ENCODE results near the gene TFDP1.

DNA sequence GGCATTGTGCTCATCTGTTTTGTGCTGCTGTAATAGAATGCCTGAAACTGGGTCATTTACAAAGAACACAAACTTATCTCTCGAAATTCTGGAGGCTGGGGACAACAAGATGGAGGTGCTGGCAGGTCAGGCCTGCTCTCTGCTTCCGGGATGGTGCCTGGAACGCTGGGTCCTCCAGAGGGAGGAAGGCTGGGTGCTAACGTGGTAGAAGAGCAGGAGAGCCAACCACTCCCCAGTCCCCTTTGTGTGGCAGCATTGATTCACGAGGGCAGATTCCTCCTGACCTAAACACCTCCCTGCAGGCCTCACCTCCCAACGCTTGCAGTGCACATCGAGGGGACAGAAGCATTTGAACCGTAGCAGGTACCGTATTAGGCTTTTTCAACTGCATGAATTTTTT, 34.1 kb upstream of the TFDP1 start:
- TF ChIP-seq, protein P1, sequence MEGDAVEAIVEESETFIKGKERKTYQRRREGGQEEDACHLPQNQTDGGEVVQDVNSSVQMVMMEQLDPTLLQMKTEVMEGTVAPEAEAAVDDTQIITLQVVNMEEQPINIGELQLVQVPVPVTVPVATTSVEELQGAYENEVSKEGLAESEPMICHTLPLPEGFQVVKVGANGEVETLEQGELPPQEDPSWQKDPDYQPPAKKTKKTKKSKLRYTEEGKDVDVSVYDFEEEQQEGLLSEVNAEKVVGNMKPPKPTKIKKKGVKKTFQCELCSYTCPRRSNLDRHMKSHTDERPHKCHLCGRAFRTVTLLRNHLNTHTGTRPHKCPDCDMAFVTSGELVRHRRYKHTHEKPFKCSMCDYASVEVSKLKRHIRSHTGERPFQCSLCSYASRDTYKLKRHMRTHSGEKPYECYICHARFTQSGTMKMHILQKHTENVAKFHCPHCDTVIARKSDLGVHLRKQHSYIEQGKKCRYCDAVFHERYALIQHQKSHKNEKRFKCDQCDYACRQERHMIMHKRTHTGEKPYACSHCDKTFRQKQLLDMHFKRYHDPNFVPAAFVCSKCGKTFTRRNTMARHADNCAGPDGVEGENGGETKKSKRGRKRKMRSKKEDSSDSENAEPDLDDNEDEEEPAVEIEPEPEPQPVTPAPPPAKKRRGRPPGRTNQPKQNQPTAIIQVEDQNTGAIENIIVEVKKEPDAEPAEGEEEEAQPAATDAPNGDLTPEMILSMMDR (IDR thresholded peaks at IDR 0.05; ENCODE audit: low read length) = no peak
- TF ChIP-seq EZH2 (IDR thresholded peaks at IDR 0.05; ENCODE audit: borderline replicate concordance, low read length) = no peak
